Measurements from ENCODE around the gene LRRC7.

DNA sequence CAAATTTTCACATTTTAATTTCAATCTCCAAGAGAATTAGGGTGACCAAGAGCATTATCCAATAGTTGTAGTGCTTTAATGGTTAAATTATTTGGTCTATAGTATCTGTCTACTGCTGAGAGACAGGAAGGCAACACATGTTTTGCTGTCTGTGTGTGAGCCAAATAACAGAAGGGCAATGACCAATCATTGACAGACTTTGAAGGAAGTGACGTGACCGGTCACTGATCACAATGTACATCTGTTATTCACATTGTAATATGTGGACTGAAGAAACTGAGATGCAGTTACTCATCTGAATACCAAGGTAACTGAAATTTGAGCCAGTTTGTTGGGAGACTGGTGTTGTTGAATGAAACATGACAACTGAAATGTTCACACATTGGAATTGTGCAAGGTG is 440.9 kb downstream of the LRRC7 start:
- TF ChIP-seq POLR2A (IDR thresholded peaks at IDR 0.05; ENCODE audit: low read depth, low read length) (no peak), TAF1 (IDR thresholded peaks at IDR 0.05; ENCODE audit: borderline replicate concordance, low read depth, low read length) (no peak), POLR2AphosphoS5 (IDR thresholded peaks at IDR 0.05; ENCODE audit: low read depth, low read length) (no peak)

All from GM12892 (cell line).